Left renal cortex interstitium (tissue), 4 donors: ENCODE results near the gene MSI1. TPM values are rescaled to one million over a fixed set of nuclear protein-coding genes. Genes with fewer than 3 reads are reported as not detected.

ENCODE experiments used
- DNase-seq, 4 donors: peaks; one replicate each; pipeline ENCODE4 v3.0.0-alpha.2; 2013; ENCODE audit warnings: low read depth in 4 of 4, low spot score in 2 of 4, missing footprints in 1 of 4
- polyA plus RNA-seq, 4 donors: library from polyadenylated mRNA; unstranded; fragments of 120-200 nt; gene quantifications; one replicate each; pipeline ENCODE4 v1.2.1, GENCODE V29; 2013; ENCODE audit not compliant: insufficient read length in 4 of 4

The MSI1 gene
- polyA plus RNA-seq, 4 donors, result 16.8 to 31.9 (median 25.2) TPM

- no peak for DNase-seq
Observed at GRCh38 chr12:120378036-120378435, 9.1 kb upstream of the MSI1 start.

- no peak for DNase-seq
Observed at GRCh38 chr12:120377611-120378010, 8.6 kb upstream of the MSI1 start.

GRCh38 chr12:120376934-120377572, 8.1 kb upstream of the MSI1 start:
- DNase-seq, result peak in 1 of 4 donors; percentile 58

DNA sequence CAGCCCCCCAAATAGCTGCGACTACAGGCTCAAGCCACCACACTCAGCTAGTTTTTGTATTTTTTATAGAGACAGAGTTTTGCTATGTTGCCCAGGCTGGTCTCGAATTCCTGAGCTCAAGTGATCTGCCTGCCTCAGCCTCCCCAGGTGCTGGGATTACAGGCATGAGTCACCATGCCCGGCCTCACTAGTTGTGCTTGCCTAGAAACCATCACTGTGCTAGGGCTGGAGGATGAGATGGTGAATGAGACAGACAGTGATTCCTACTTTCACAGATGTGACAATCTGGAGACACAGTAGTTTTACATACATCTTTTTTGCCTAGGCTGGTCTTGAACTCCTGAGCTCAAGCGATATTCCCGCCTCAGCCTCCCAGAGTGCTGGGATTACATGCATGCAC, 7.5 kb upstream of the MSI1 start:
- no peak for DNase-seq

DNA sequence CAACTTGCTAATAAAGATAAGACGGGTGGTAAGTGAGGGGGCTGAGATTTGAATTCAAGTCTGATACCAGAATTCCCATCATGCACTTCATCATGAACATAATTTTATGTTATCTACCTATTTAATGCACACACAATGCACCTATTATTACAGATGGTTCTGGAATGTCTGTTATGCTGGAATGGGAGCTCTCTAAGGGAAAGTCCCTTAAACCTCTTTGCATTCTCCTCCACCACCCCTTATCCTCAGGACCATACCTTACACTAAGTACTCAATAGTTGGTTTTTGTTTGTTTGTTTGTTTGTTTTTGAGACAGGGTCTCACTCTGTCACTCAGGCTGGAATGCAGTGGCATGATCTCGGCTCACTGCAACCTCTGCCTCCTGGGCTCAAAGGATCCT, 7.0 kb upstream of the MSI1 start:
- DNase-seq, result no peak

- no peak for DNase-seq
Observed at GRCh38 chr12:120373683-120374082, 4.7 kb upstream of the MSI1 start.

DNA sequence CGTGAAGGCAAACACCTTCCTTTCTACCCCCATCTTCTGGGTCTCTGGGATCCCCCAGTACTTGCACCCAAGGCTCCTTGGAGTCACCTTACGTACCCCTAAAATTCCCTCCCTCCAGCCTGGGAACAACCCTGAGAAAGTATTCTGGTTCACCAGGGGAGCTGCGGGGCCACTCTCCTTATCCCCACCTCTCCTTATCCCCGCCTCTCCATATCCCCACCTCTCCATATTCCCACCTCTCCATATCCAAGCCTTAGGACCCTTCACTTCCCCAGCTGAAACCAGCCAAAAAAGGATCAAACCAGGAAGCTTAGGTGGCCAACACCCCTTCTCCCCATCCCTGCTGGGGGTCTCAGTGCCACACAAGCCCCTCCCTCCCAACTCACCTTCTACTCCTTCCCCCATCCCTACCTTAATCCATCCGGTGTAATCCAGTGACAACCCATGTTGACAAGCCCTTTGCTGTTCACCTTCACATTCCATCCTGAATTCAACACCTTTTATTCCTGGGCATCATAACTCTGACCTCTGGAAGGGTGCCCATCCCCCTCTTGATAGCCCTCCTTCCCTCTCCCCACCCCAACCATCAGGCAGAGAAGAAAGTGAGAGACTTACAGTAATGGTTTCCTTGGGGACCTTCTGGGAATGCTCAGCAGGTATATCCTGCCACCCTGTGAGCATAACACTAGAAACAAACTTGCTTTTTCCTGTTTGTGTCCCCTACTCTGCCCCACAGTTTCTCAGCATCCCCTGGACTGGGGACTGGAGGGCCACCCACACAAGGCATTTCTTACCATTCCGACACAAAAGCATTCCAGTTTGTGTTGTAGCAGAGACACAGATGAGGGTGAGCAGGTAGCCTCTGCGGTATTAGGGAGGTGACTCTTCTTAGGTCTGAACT, 1.6 kb upstream of the MSI1 start:
- no peak for DNase-seq

GRCh38 chr12:120369603-120370342, 809 bp upstream of the MSI1 start:
- no peak for DNase-seq

DNA sequence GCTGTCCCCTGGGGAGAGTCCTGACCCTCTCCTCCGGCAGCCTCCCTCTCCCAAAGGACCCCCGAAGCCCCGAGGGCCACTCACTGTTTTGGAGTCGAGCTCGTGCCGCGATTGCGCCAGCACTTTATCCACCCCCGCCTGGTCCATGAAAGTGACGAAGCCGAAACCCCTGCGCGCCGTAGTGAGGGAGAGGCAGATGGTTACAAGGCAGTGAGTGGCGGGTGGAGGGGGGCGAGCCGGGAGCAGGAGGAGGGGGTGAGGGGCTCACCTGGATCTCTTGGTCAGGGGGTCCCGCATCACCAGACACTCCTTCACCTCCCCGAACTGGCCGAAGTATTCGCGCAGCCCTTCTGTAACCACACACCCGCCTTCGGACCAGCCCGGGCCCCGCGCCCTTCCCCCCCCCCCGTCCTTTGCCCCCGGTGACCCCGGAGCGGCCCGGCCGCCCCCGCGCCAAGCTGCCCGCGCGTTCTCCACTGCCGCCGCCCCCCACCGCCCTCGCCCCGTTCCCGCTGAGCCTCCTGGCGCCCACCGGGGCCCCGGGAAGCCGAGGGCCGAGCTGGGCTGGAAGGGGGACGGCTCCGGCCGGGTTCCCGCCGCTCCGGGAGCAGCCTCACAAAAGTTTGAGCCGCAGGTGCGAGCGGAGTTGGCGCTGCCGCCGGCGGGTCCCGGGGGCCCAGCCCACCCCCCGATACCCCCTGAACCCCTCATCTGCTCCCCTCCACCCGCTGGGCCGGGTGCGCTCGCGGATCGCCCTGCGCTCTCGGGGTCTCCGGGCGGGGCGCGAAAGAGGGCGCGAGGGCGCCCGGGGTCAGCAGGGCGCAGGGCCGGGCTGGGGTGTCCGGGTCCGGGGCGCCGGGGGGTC, 808 bp downstream of the MSI1 start:
- no peak for DNase-seq

DNA sequence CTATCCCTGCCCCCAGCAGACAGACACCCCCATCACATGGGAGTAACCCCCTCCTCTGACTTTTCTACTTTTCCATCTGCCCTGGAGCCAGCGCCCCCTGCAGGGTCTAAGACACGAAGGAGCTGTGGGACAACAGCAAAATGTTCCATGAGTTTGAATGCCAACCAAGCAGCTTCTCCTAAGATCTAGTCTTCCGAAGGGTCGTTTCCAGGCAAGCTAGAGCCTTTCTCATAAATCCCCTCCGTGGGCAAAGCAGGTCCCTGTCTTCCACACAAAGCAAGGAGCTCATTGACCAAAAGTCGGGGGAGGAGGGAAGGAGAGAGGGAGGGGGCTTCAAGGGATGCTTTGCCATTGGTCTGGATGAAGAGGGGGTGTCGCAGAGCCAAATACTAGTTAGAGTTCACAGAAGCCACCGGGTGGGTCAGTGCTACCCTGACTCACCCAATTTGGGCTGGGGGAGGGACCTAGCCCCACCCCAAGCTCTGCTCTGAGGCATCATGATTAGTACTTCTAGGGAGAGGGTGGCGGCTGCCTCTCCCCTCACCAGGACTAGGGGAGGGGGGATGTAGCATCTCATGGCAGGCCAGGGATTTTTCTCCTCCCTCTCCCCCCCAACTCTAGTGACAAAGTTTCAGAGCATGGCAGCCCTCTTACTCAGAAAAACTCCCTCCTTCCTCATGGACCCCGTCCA, 1.6 kb downstream of the MSI1 start:
- DNase-seq, result no peak

- no peak for DNase-seq
Observed at GRCh38 chr12:120366845-120367232, 2.1 kb downstream of the MSI1 start.

- no peak for DNase-seq
Observed at GRCh38 chr12:120366341-120366705, 2.6 kb downstream of the MSI1 start.

GRCh38 chr12:120365675-120366340, 3.2 kb downstream of the MSI1 start:
- DNase-seq, result no peak

GRCh38 chr12:120364487-120364886, 4.5 kb downstream of the MSI1 start:
- no peak for DNase-seq

- DNase-seq, result no peak
Observed at GRCh38 chr12:120363274-120363855, 5.6 kb downstream of the MSI1 start.

DNA sequence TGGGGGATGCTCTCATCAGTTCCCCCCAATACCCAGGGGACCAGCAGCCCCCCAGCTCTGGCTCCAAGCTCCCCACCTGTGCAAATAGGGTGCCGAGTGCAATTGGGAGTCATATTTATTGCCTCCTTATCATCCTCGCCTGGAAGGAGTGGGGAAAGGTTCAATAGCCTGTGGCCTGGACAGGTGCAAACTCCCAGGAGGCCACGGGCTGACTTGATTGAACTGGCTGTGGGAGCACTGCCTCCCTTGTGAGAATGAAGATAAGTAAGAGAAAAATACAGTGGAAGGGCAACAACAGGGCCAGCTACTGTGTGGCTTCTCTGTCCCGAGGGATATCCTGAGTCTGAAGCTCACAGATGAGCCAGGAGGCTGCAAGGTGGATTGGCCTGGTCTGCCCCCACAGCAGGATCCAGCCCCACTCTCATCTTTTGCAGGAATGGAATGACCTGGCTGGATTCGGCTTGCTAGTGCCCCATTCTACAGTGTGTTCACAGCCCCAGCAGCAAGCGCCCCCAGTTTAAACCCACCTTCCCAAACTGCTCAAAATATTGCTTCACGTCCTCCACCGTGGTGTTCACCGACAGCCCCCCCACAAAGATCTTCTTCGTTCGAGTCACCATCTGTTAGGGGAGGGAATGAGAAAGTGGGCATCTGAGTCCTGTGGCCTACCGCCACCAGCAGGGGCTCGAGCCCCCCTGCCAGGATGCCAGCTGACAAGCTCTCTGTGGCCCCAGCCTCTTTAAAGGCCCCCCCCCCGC, 6.3 kb downstream of the MSI1 start:
- no peak for DNase-seq

- DNase-seq, result peak in 3 of 4 donors; percentile 79 to 83 (median 83)
Observed at GRCh38 chr12:120361506-120362208, 7.3 kb downstream of the MSI1 start.

DNA sequence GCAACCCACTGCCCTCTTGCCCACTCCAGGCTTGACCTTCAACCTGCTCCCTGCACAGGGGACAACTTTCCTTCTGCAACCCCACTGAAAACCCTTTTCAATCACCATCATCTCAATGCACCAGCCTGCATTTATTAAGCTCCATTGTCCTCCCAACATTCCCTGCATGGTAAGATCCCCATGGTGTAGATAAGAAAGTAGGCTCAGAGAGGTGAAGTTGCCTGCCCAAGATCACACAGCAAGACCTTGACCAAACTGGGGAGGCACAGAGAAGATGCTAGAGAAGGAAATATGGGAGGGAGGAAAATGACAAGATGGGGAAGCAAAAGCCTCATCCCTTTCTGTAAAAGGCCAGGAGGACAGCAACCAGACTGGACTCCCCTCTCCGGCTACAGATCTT, 9.8 kb downstream of the MSI1 start:
- DNase-seq, result no peak
